Calu3 (cell line): ENCODE measurements around the gene TIPARP. TPM values are rescaled to one million over a fixed set of nuclear protein-coding genes. Genes with fewer than 3 reads are reported as not detected.

Experiments used
- BruUV-seq: library from RNA; stranded (reverse); fragments of 400-500 nt; replicated peaks from 2 replicates; lab custom pipeline; 2021; lab: Mats Ljungman, UMichigan
- CTCF ChIA-PET: fragments of 300-600 bp; sonication (Branson Sonifier 250); formaldehyde crosslinking; loops from one replicate; lab custom pipeline; 2022; ENCODE audit warnings: antibody characterized with exemption; lab: Charles Lee
- DNase-seq: peaks from one replicate; pipeline ENCODE4 v3.0.0; 2022
- H3K27ac Mint-ChIP-seq: one replicate; pipeline ENCODE4 v1.8.0; 2022; ENCODE audit warnings: mixed read lengths; ENCODE audit not compliant: unreplicated experiment
- H3K27me3 Mint-ChIP-seq: one replicate; pipeline ENCODE4 v1.8.0; 2022; ENCODE audit warnings: mixed read lengths; ENCODE audit not compliant: unreplicated experiment
- H3K36me3 Mint-ChIP-seq: one replicate; pipeline ENCODE4 v1.8.0; 2022; ENCODE audit warnings: mild to moderate bottlenecking, moderate library complexity, mixed read lengths; ENCODE audit not compliant: insufficient read depth, unreplicated experiment
- H3K4me1 Mint-ChIP-seq: one replicate; pipeline ENCODE4 v1.8.0; 2022; ENCODE audit warnings: mild to moderate bottlenecking, low read depth, mixed read lengths; ENCODE audit not compliant: unreplicated experiment
- H3K4me3 Mint-ChIP-seq: one replicate; pipeline ENCODE4 v1.8.0; 2022; ENCODE audit warnings: mild to moderate bottlenecking, low read depth, moderate library complexity, mixed read lengths; ENCODE audit not compliant: unreplicated experiment
- H3K9me3 Mint-ChIP-seq: one replicate; pipeline ENCODE4 v1.8.0; 2022; ENCODE audit warnings: low read depth, mixed read lengths; ENCODE audit not compliant: unreplicated experiment
- intact Hi-C: fragments of 100-400 bp; cut with micrococcal nuclease; formaldehyde crosslinking; loops from one replicate; pipeline ENCODE4 v1.10.0; 2022; ENCODE audit not compliant: unreplicated experiment
- total RNA-seq: library from RNA; stranded (reverse); gene quantifications from 2 replicates; pipeline ENCODE4 v1.2.3, GENCODE V29; 2022
- TF ChIP-seq, protein P1 (sequence below): fragments of 200-600 bp; IDR thresholded peaks from one replicate; pipeline ENCODE4 v1.8.0; 2022; ENCODE audit warnings: antibody characterized with exemption; ENCODE audit not compliant: unreplicated experiment

Gene TIPARP
- total RNA-seq, 1 experiment from 2014 or later: 91.4 TPM

DNA sequence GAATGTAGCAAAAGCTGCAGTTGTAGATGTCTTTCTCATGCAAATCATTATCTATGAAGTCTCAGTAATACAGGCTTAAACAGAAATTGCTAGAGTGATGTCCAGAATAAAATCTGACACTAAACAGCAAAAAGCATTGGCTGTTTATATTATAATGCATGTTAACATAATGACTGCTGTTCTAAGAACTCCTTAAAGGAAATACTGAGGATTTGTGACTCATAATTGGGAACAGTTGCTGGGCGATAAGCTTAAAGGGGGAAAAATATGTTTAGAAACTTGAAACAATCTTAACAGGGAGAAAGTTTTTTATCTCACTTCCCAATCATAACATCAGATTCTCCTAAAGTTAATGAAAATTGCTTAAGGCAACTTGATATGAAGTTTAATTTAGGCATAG, 17.5 kb downstream of the TIPARP start:
- intact Hi-C loops: loop anchor here (1.0 to 2.0 kb wide), 2 partner anchors 8 to 15 kb away; no protein-coding TSS in a partner anchor
- H3K4me1 Mint-ChIP-seq: peaks cover 47% of the 10 kb centered on the region
- no peaks in the 10 kb centered on the region for H3K9me3 Mint-ChIP-seq
- no TSS peak for BruUV-seq
- H3K27ac Mint-ChIP-seq: peak overlapping the region; percentile 62
- CTCF ChIA-PET: interaction anchor here (1.2 to 1.6 kb wide), 3 partner anchors 16 to 31 kb away, joined by 3 read pairs; no protein-coding TSS in a partner anchor
- DNase-seq: no peak
- H3K4me3 Mint-ChIP-seq: peak overlapping the region; percentile 56
- peaks cover 67% of the 10 kb centered on the region for H3K36me3 Mint-ChIP-seq
- no peaks in the 10 kb centered on the region for H3K27me3 Mint-ChIP-seq
- TF ChIP-seq, protein P1, sequence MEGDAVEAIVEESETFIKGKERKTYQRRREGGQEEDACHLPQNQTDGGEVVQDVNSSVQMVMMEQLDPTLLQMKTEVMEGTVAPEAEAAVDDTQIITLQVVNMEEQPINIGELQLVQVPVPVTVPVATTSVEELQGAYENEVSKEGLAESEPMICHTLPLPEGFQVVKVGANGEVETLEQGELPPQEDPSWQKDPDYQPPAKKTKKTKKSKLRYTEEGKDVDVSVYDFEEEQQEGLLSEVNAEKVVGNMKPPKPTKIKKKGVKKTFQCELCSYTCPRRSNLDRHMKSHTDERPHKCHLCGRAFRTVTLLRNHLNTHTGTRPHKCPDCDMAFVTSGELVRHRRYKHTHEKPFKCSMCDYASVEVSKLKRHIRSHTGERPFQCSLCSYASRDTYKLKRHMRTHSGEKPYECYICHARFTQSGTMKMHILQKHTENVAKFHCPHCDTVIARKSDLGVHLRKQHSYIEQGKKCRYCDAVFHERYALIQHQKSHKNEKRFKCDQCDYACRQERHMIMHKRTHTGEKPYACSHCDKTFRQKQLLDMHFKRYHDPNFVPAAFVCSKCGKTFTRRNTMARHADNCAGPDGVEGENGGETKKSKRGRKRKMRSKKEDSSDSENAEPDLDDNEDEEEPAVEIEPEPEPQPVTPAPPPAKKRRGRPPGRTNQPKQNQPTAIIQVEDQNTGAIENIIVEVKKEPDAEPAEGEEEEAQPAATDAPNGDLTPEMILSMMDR: no peak

DNA sequence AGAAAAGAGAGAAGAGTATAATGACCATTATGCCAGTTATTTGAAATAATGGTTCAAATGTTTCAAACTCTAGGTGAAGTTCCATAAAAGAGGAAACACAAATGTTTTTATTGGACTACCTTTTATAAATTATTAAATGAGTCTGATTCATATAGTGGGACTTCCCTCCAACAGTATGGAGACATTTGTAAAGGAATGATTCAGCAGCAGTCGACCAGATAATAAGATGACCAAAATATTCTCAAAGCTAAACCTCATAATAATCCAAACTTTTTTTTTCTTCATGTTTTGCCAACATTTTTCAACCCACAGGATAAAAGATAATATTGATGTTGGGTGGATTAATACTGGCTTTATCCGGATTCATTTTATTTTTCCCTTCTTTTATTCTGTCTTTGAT, 18.8 kb downstream of the TIPARP start:
- Mint-ChIP-seq H3K4me3 (no peak overlapping the region), H3K27ac (peak overlapping the region; percentile 62), H3K36me3 (peaks cover 77% of the 10 kb centered on the region), H3K27me3 (no peaks in the 10 kb centered on the region), H3K9me3 (no peaks in the 10 kb centered on the region), H3K4me1 (peaks cover 36% of the 10 kb centered on the region)
- TF ChIP-seq, protein P1: no peak
- BruUV-seq: no TSS peak
- CTCF ChIA-PET: interaction anchor here (1.2 kb wide), 1 partner anchor 25 kb away, joined by 3 read pairs; no protein-coding TSS in a partner anchor
- no peak for DNase-seq
- intact Hi-C loops: loop anchor here (2.0 kb wide), 1 partner anchor 16 kb away; no protein-coding TSS in a partner anchor

DNA sequence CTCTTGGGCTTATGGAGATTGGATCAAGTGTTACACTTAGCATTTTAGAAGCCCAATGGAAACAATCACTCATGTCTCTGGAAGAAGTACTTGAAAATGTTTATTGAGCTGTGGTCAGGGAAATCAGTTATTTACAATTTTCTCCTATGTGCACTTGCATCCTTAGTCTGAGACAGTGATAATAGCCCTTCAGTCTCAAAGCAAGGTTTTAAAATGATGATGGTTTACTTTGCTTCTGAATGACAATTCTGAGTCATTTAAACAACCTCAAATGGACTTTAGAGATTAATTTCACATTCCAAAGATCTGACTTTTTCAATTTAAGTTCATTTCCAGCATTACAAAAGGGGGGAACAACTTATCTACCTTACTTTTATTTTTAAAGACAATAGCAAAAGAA, 20.1 kb downstream of the TIPARP start:
- H3K4me3 Mint-ChIP-seq: no peak overlapping the region
- TF ChIP-seq, protein P1: no peak

DNA sequence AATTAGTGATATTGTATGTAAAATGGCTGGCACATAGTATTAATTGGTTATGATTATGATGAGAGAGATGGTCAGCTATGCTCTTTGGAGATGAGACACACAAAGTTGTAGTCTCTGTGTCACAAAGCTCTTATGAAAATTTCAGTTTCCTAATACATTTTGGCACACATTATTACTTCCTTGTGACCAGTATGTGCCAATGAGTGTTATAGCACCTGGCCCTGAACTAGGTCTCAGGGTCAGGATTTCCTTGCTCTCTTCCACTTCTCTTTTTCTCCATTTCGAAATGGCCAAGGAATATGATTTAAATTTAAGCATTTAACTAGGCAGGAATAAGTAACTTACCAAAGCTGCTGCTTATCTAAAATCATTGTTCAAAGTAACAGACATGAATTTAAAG, 28.0 kb downstream of the TIPARP start:
- no peaks in the 10 kb centered on the region for H3K9me3 Mint-ChIP-seq
- CTCF ChIA-PET: interaction anchor here (0.5 to 0.8 kb wide), 2 partner anchors 21 to 429 kb away, joined by 3 to 7 read pairs; no protein-coding TSS in a partner anchor
- H3K27ac Mint-ChIP-seq: peak overlapping the region; percentile 51
- no peak overlapping the region for H3K4me3 Mint-ChIP-seq
- peaks cover 90% of the 10 kb centered on the region for H3K36me3 Mint-ChIP-seq
- peaks cover 20% of the 10 kb centered on the region for H3K4me1 Mint-ChIP-seq
- intact Hi-C loops: no loop called here
- BruUV-seq: no TSS peak
- no peaks in the 10 kb centered on the region for H3K27me3 Mint-ChIP-seq
- TF ChIP-seq, protein P1: no peak
- DNase-seq: no peak

More for the DNA sequence above, 20.1 kb downstream of the TIPARP start:
- H3K27me3 Mint-ChIP-seq: no peaks in the 10 kb centered on the region
- H3K36me3 Mint-ChIP-seq: peaks cover 79% of the 10 kb centered on the region
- no TSS peak for BruUV-seq
- peaks cover 36% of the 10 kb centered on the region for H3K4me1 Mint-ChIP-seq
- H3K27ac Mint-ChIP-seq: peak overlapping the region; percentile 62
- intact Hi-C loops: no loop called here
- no peak for DNase-seq
- no peaks in the 10 kb centered on the region for H3K9me3 Mint-ChIP-seq
- CTCF ChIA-PET: no interaction called here
